Ovary (tissue), 9 donors: ENCODE results near the gene FLT3LG. TPM values are rescaled to one million over a fixed set of nuclear protein-coding genes. Genes with fewer than 3 reads are reported as not detected.
"Not testable (repeated sequence)": the region's sequence is repeated elsewhere in the genome, so short reads cannot be mapped to it uniquely, and the experiment has no call there.

Source experiments
- DNase-seq, 5 donors: peaks; one replicate each; pipeline ENCODE4 v3.0.0-alpha.2; 2019 to 2020
- H3K27ac ChIP-seq, 2 donors: fragments of 200-600 bp; one replicate each; pipeline versions ENCODE4 v1.5.1 to v1.8.0; 2019 to 2022
- H3K27me3 ChIP-seq: fragments of 200-600 bp; one replicate; pipeline ENCODE4 v1.8.0; 2022
- H3K36me3 ChIP-seq: fragments of 200-600 bp; sonication (generic); one replicate; pipeline ENCODE4 v1.5.1; 2019
- H3K4me1 ChIP-seq: one replicate; pipeline ENCODE4 v1.8.1; 2013; ENCODE audit warnings: mild to moderate bottlenecking, moderate library complexity; ENCODE audit not compliant: insufficient read depth
- H3K4me3 ChIP-seq: fragments of 200-600 bp; sonication (generic); one replicate; pipeline ENCODE4 v1.5.1; 2017
- H3K9me3 ChIP-seq, 2 donors: fragments of 200-600 bp in 1 of 2; sonication (generic) in 1 of 2; one replicate each; pipeline versions ENCODE4 v1.5.1 to v1.8.1; 2013 to 2019; ENCODE audit warnings: mild to moderate bottlenecking in 1 of 2, moderate library complexity in 1 of 2
- EP300 ChIP-seq: sonication (generic); formaldehyde crosslinking; IDR thresholded peaks from one replicate; pipeline ENCODE4 v1.6.1; 2017; ENCODE audit warnings: antibody characterized with exemption
- POLR2A ChIP-seq: fragments of 450-650 bp; IDR thresholded peaks from one replicate; pipeline ENCODE4 v1.6.1; 2017; ENCODE audit warnings: antibody characterized with exemption, mild to moderate bottlenecking, moderate library complexity
- WGBS, 3 donors: extraction: QIAGEN DNeasy Blood & Tissue Kit in 1 of 3; methylation state at CpG; one replicate each; pipeline versions ENCODE4 v1.1.5 to v1.1.7; 2013 to 2017; 5-methylcytosine and 5-hydroxymethylcytosine counted together
- intact Hi-C, 4 donors: fragments of 100-400 bp; cut with DNase I; formaldehyde crosslinking; loops; one replicate each; pipeline versions ENCODE4 v1.11.0 to v1.15.1; 2022 to 2023
- polyA plus RNA-seq, 2 donors: library from polyadenylated mRNA; stranded (reverse); fragments of 200-250 nt in 1 of 2; fragments of 350-450 nt in 1 of 2; fragmentation: Illumina TruSeq in 1 of 2; extraction: RNeasy Lipid Tissue Mini Kit (QIAGEN cat#74804) in 1 of 2; gene quantifications; one replicate each; pipeline ENCODE4 v1.2.3, GENCODE V29; 2013 to 2014
- total RNA-seq, 7 donors: library from RNA; depleted of rRNA in 2 of 7; stranded (reverse); fragments of >200 nt in 2 of 7; fragmentation: NEBNext Ultra II Directional in 3 of 7; extraction: Animal tissue kit (Norgen Biotek cat#: 25700) in 3 of 7; gene quantifications; one replicate each; pipeline versions ENCODE4 v1.1.0 to v1.2.4, GENCODE V29; 2016 to 2023
- TF ChIP-seq, protein P1 (sequence below), 3 donors: fragments of 450-650 bp in 2 of 3; fragments of 200-600 bp in 1 of 3; IDR thresholded peaks; one replicate each; pipeline versions ENCODE4 v1.5.1 to v1.8.0; 2016 to 2022; ENCODE audit warnings: antibody characterized with exemption in 3 of 3, mild to moderate bottlenecking in 1 of 3
- donor health status: DM: no; HTN: no; CAD: no; lungs with moderate emphysema.
- donor health status: DM: no; HTN: no; CAD: no.
- donor health status: Bipolar disorder and iron deficiency.
- donor health status: DM: yes; HTN: yes; CAD: no.
- donor health status: DM: no; HTN: no; CAD: no.
- donor health status: DM: yes; HTN: yes; CAD: no.

FLT3LG gene
- total and polyA plus RNA-seq, 9 donors, result 3.9 to 15.3 (median 12.2) TPM

DNA sequence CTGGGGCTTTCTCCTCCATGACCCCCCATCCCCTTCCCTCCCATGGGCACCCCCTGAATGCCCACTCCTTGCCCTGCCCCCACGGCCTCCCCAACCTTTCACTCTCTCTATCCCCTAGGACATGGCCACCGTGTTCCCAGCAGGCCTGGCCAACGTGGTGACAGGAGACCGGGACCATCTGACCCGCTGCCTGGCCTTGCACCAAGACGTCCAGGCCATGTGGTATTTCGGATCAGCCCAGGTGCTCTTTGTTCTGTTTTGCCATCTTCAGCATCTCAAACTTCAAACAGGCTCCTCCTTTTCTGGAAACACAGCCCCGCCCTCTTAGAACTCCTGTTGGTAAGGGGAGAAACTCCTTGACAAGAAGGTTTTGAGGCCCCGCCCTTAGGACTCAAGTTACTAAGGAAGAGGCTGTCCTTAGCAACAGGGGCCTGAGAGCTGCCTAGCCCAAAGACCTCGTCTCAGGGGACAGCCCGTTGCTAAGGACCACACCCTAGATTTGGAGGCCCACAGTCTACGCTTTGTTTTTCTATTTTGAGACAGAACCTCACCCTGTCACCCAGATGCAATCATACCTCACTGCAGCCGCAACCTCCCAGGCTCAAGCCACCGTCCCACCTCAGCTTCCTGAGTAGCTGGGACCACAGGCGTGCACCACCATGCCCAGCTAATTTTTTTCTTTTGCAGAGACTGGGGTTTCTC is 5.1 kb upstream of the FLT3LG start:
- H3K4me3 ChIP-seq, result no peak overlapping the region
- no peaks in the 10 kb centered on the region for H3K36me3 ChIP-seq
- H3K9me3 ChIP-seq, result no peaks in the 10 kb centered on the region
- DNase-seq, result peak in 1 of 5 donors; percentile 83
- intact Hi-C loops, result no loop called here
- H3K27ac ChIP-seq, result no peak overlapping the region
- WGBS, 3 donors, result 59 to 63% (median 62%) methylated on average over 15 of the region's 15 CpGs
- peaks cover 2% of the 10 kb centered on the region for H3K4me1 ChIP-seq
- H3K27me3 ChIP-seq, result no peaks in the 10 kb centered on the region
- TF ChIP-seq, protein P1, sequence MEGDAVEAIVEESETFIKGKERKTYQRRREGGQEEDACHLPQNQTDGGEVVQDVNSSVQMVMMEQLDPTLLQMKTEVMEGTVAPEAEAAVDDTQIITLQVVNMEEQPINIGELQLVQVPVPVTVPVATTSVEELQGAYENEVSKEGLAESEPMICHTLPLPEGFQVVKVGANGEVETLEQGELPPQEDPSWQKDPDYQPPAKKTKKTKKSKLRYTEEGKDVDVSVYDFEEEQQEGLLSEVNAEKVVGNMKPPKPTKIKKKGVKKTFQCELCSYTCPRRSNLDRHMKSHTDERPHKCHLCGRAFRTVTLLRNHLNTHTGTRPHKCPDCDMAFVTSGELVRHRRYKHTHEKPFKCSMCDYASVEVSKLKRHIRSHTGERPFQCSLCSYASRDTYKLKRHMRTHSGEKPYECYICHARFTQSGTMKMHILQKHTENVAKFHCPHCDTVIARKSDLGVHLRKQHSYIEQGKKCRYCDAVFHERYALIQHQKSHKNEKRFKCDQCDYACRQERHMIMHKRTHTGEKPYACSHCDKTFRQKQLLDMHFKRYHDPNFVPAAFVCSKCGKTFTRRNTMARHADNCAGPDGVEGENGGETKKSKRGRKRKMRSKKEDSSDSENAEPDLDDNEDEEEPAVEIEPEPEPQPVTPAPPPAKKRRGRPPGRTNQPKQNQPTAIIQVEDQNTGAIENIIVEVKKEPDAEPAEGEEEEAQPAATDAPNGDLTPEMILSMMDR (IDR thresholded peaks at IDR 0.05), result no peak
- TF ChIP-seq EP300 (no peak), POLR2A (no peak)

DNA sequence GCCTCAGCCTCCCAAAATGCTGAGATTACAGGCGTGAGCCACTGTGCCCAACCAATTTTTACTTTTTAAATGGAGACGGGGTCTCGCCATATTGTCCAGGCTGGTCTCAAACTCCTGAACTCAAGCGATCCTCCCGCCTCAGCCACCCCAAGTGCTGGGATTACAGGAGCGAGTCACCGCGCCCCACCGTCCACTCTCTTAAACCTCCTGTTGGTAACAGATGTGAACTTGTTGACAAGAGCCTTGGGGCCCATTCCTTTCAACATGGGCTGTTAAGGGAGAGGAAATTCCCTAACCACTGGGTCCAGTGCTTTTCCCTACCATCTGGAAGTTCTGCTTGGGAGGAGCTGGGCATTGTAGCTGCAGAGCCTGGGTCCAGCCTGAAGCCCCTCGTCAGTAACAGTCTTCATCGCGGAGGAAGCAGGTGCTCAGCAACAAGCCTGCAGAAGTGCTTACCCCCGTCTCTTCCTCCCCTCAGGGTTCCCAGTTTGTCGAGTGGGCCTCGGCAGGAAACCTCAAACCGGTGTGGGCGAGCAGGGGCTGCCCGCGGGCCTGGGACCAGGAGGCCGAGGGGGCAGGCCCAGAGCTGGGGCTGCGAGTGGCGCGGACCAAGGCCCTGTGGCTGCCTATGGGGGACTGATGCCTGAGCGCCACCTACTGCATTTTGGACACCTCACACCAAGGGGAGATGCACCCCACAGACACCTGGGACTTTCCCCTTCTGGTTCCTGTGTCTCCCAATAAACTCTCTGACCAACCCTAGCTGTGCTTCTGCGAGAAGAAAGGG is 4.0 kb upstream of the FLT3LG start:
- H3K27me3 ChIP-seq, result no peaks in the 10 kb centered on the region
- no peak for DNase-seq
- WGBS, 3 donors, result 88 to 94% (median 91%) methylated on average over 25 of the region's 25 CpGs
- no peaks in the 10 kb centered on the region for H3K9me3 ChIP-seq
- no peak overlapping the region for H3K4me3 ChIP-seq
- intact Hi-C loops, result loop anchor here in 1 of 4 donors (10.0 kb wide), 1 partner anchor 215 kb away; the partner anchor contains the start of gene ADM5
- no peaks in the 10 kb centered on the region for H3K36me3 ChIP-seq
- no peak for TF ChIP-seq POLR2A
- no peak overlapping the region for H3K27ac ChIP-seq
- H3K4me1 ChIP-seq, result peaks cover 5% of the 10 kb centered on the region

DNA sequence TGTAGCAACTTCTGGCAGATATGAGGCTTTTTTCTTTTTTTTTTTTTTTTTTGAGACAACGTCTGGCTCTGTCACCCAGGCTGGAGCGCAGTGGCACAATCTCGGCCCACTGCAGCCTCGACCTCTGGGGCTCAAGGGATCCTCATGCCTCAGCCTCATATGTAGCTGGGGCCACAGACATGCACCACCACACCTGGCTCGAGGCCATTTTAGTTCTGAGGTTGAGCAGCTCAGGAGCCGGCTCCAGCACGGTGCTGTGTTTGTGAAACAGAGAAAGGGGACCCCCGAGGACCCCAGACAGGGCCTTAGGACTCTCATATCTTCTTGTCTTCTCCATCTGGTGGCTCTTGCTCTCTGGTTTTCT is 3.4 kb upstream of the FLT3LG start:
- H3K27ac ChIP-seq, result no peak overlapping the region

DNA sequence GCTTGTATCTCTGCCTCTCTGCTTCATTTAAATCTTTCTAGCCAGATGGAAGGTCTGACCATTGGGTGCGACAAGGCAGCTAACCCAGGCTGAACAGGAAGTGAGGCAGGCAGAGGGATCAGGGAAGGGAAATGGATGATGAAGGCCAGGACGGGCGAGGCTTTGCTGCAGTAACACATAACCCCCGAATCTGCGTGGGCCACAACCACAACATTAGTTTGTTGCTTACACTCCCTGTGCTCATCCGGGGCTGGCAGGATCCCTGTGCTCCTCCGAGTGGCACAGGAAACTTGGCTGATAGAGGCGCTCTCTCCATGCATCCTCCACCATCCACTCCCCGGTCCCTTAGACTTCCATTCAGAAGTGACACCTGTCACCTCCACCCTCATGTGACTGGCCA is 1.1 kb upstream of the FLT3LG start:
- TF ChIP-seq POLR2A, result no peak
- TF ChIP-seq EP300, result no peak
- TF ChIP-seq, protein P1 (IDR thresholded peaks at IDR 0.05), result no peak

More for the DNA sequence above, 3.4 kb upstream of the FLT3LG start:
- Histone ChIP-seq H3K4me3 (no peak overlapping the region), H3K27me3 (no peaks in the 10 kb centered on the region), H3K36me3 (no peaks in the 10 kb centered on the region), H3K4me1 (peaks cover 5% of the 10 kb centered on the region), H3K9me3 (no peaks in the 10 kb centered on the region)
- 80 to 86% (median 84%) methylated on average over 8 of the region's 8 CpGs for WGBS, 3 donors
- TF ChIP-seq POLR2A, result no peak
- no peak for TF ChIP-seq EP300
- TF ChIP-seq, protein P1 (IDR thresholded peaks at IDR 0.05), result no peak
- DNase-seq, result no peak
- intact Hi-C loops, result loop anchor here in 1 of 4 donors (10.0 kb wide), 1 partner anchor 214 kb away; the partner anchor contains the start of gene ADM5

DNA sequence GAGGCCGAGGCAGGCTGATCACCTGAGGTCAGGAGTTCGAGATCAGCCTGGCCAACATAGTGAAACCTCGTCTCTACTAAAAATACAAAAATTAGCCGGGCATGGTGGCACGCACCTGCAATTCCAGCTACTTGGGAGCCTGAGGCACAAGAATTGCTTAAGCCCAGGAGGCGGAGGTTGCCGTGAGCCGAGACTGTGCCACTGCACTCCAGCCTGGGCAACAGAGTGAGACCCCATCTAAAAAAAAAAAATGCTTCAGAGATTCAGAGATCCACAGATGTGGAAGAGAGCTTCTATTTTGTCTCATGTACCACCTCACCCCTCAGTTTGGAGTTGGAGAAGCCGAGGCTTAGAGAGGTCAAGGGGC is 531 bp upstream of the FLT3LG start:
- not testable (repeated sequence) for H3K9me3 ChIP-seq, H3K27ac ChIP-seq, H3K4me1 ChIP-seq, H3K27me3 ChIP-seq, H3K36me3 ChIP-seq, DNase-seq
- H3K4me3 ChIP-seq, result peak overlapping the region; percentile 76
- WGBS, 3 donors, result 56 to 68% (median 59%) methylated on average over 9 of the region's 9 CpGs
- intact Hi-C loops, result loop anchor here in 1 of 4 donors (10.0 kb wide), 1 partner anchor 211 kb away; the partner anchor contains the start of gene ADM5

More for the DNA sequence above, 1.1 kb upstream of the FLT3LG start:
- WGBS, 3 donors, result 65 to 72% (median 71%) methylated on average over 9 of the region's 9 CpGs
- H3K27ac ChIP-seq, result no peak overlapping the region
- H3K4me3 ChIP-seq, result no peak overlapping the region
- no peaks in the 10 kb centered on the region for H3K9me3 ChIP-seq
- intact Hi-C loops, result loop anchor here in 1 of 4 donors (10.0 kb wide), 1 partner anchor 212 kb away; the partner anchor contains the start of gene ADM5
- H3K36me3 ChIP-seq, result no peaks in the 10 kb centered on the region
- no peaks in the 10 kb centered on the region for H3K27me3 ChIP-seq
- no peak for DNase-seq
- H3K4me1 ChIP-seq, result peaks cover 5% of the 10 kb centered on the region
